ENCODE data around the gene VWF.

DNA sequence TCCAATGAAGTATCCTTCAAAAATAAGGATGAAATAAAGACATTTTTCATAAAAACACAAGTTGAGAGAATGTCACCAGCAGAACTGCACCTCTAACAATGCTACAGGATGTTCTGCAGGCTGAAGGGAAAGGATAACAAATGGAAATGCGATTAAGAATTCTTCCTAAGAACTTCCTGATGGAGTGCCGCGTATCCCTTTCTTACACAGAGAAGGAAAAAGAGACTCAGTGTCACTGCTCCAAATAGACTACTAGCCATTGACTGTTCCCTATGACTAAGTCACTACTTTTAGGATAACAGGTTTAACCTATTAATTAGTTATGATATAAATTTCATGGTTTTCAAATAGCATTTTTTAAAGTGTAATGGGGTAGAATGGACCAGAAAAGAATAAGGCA, 182.6 kb downstream of the VWF start:
- TF ChIP-seq, protein P1, sequence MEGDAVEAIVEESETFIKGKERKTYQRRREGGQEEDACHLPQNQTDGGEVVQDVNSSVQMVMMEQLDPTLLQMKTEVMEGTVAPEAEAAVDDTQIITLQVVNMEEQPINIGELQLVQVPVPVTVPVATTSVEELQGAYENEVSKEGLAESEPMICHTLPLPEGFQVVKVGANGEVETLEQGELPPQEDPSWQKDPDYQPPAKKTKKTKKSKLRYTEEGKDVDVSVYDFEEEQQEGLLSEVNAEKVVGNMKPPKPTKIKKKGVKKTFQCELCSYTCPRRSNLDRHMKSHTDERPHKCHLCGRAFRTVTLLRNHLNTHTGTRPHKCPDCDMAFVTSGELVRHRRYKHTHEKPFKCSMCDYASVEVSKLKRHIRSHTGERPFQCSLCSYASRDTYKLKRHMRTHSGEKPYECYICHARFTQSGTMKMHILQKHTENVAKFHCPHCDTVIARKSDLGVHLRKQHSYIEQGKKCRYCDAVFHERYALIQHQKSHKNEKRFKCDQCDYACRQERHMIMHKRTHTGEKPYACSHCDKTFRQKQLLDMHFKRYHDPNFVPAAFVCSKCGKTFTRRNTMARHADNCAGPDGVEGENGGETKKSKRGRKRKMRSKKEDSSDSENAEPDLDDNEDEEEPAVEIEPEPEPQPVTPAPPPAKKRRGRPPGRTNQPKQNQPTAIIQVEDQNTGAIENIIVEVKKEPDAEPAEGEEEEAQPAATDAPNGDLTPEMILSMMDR (IDR thresholded peaks at IDR 0.05 in 4 of 5, conservative IDR thresholded peaks at IDR 0.05 in 1 of 5): no peak
- TF ChIP-seq POLR2A (IDR thresholded peaks at IDR 0.05): no peak

All from gastrocnemius medialis (tissue), 4 donors.